ENCODE measurements around the gene UTS2B. TPM values are rescaled to one million over a fixed set of nuclear protein-coding genes. Genes with fewer than 3 reads are reported as not detected.

The UTS2B gene
- total and polyA plus RNA-seq, 8 donors = 0.09 to 0.35 (median 0.26) TPM; not detected in 3

GRCh38 chr3:191302451-191302850, 27.9 kb downstream of the UTS2B start:
- Histone ChIP-seq H3K27ac (no peak overlapping the region), H3K4me1 (no peaks in the 10 kb centered on the region), H3K27me3 (no peaks in the 10 kb centered on the region), H3K36me3 (no peaks in the 10 kb centered on the region), H3K4me3 (no peak overlapping the region), H3K9me3 (no peaks in the 10 kb centered on the region)
- FAIRE-seq (no peak), ATAC-seq (no peak), DNase-seq (no peak)
- WGBS, 2 donors = 69 to 86% methylated on average over 2 of the region's 2 CpGs
- intact Hi-C loops (cut with DNase I) = no loop called here
- no peak for TF ChIP-seq CTCF (IDR thresholded peaks at IDR 0.05)

GRCh38 chr3:191301782-191302411, 28.4 kb downstream of the UTS2B start:
- H3K27ac ChIP-seq = no peak overlapping the region
- H3K9me3 ChIP-seq = no peaks in the 10 kb centered on the region
- FAIRE-seq (no peak), ATAC-seq (no peak), DNase-seq (no peak)
- intact Hi-C loops (cut with DNase I) = no loop called here
- H3K4me1 ChIP-seq = no peaks in the 10 kb centered on the region
- TF ChIP-seq CTCF (IDR thresholded peaks at IDR 0.05) = no peak
- H3K27me3 ChIP-seq = no peaks in the 10 kb centered on the region
- WGBS, 2 donors = 88 to 91% methylated on average over 5 of the region's 5 CpGs
- H3K4me3 ChIP-seq = no peak overlapping the region
- no peaks in the 10 kb centered on the region for H3K36me3 ChIP-seq

- WGBS, 2 donors = 79 to 84% methylated on average over 1 of the region's 1 CpG
- ATAC-seq (no peak), FAIRE-seq (no peak), DNase-seq (no peak)
- no peak overlapping the region for H3K27ac ChIP-seq
- no peaks in the 10 kb centered on the region for H3K36me3 ChIP-seq
- H3K4me1 ChIP-seq = no peaks in the 10 kb centered on the region
- TF ChIP-seq CTCF (IDR thresholded peaks at IDR 0.05) = no peak
- intact Hi-C loops (cut with DNase I) = no loop called here
- H3K4me3 ChIP-seq = no peak overlapping the region
- no peaks in the 10 kb centered on the region for H3K27me3 ChIP-seq
- H3K9me3 ChIP-seq = no peaks in the 10 kb centered on the region
Measured at GRCh38 chr3:191301017-191301416, 29.3 kb downstream of the UTS2B start.

GRCh38 chr3:191300422-191300821, 29.9 kb downstream of the UTS2B start:
- H3K9me3 ChIP-seq = no peaks in the 10 kb centered on the region
- DNase-seq (no peak), FAIRE-seq (no peak), ATAC-seq (no peak)
- TF ChIP-seq CTCF (IDR thresholded peaks at IDR 0.05) = no peak
- WGBS, 2 donors = 38 to 50% methylated on average over 1 of the region's 1 CpG
- H3K27ac ChIP-seq = no peak overlapping the region
- no peak overlapping the region for H3K4me3 ChIP-seq
- no peaks in the 10 kb centered on the region for H3K4me1 ChIP-seq
- no peaks in the 10 kb centered on the region for H3K36me3 ChIP-seq
- H3K27me3 ChIP-seq = no peaks in the 10 kb centered on the region
- intact Hi-C loops (cut with DNase I) = no loop called here

GRCh38 chr3:191298846-191299245, 31.5 kb downstream of the UTS2B start:
- no peak for DNase-seq
- intact Hi-C loops (cut with DNase I) = no loop called here
- H3K4me3 ChIP-seq = no peak overlapping the region

More at GRCh38 chr3:191298846-191299245, 31.5 kb downstream of the UTS2B start:
- Histone ChIP-seq H3K4me1 (no peaks in the 10 kb centered on the region), H3K9me3 (no peaks in the 10 kb centered on the region), H3K27me3 (no peaks in the 10 kb centered on the region), H3K27ac (no peak overlapping the region), H3K36me3 (no peaks in the 10 kb centered on the region)
- no peak for TF ChIP-seq CTCF (IDR thresholded peaks at IDR 0.05)
- FAIRE-seq = no peak
- ATAC-seq = no peak
